H1 (cell line): ENCODE measurements around the gene PUSL1. TPM values are rescaled to one million over a fixed set of nuclear protein-coding genes. Genes with fewer than 3 reads are reported as not detected.
A peak's percentile ranks its signal among the peaks of the same experiment; 100 is the strongest.

Experiments used
- BCL11A ChIP-seq, 2 experiments: IDR thresholded peaks; one replicate each; pipeline ENCODE4 v1.6.1; 2011; ENCODE audit warnings: low read depth in 2 of 2, low read length in 2 of 2, mild to moderate bottlenecking in 2 of 2
- CHD2 ChIP-seq: IDR thresholded peaks from 2 replicates; pipeline ENCODE4 v1.6.1; 2012; ENCODE audit warnings: low read length, improper control_type of control experiment
- EGR1 ChIP-seq: IDR thresholded peaks from 2 replicates; pipeline ENCODE4 v1.6.1; 2011; ENCODE audit warnings: low read depth, low read length, borderline replicate concordance
- GABPA ChIP-seq: IDR thresholded peaks from 2 replicates; pipeline ENCODE4 v1.6.1; 2011; ENCODE audit warnings: mild to moderate bottlenecking, low read length, moderate library complexity, borderline replicate concordance; ENCODE audit not compliant: insufficient read depth
- SIRT6 ChIP-seq: IDR thresholded peaks from one replicate; pipeline ENCODE4 v1.7.1; 2012; ENCODE audit warnings: low read length, inconsistent platforms
- TAF7 ChIP-seq: optimal IDR thresholded peaks from 2 replicates; pipeline ENCODE3; 2011; ENCODE audit warnings: low read depth, mild to moderate bottlenecking, inconsistent platforms, low read length, moderate library complexity, borderline replicate concordance
- polyA plus RNA-seq, 7 experiments: library from polyadenylated mRNA; depleted of rRNA in 3 of 7; stranded (reverse) in 5 of 7; unstranded in 2 of 7; fragments of >200 nt in 5 of 7; fragments of 200-250 nt in 2 of 7; gene quantifications; 1 replicate in 5 of 7; 2 replicates in 1 of 7; 4 replicates in 1 of 7; pipeline versions ENCODE4 v1.2.1 to v1.2.3, GENCODE V29; 2011 to 2013; ENCODE audit warnings: missing spikeins in 2 of 7, mixed read lengths in 2 of 7
- total RNA-seq: library from RNA; stranded (reverse); fragmentation: NEBNext Ultra II Directional; extraction: Animal tissue kit (Norgen Biotek cat#: 25700); gene quantifications from 2 replicates; pipeline ENCODE4 v1.2.1, GENCODE V29; 2021
- TF ChIP-seq, protein P1 (sequence below): fragments of 300-600 bp; sonication (generic); IDR thresholded peaks from 2 replicates; pipeline ENCODE4 v1.7.1; 2012; ENCODE audit warnings: low read length, moderate library complexity, mild to moderate bottlenecking, inconsistent platforms; ENCODE audit not compliant: insufficient replicate concordance
- TF ChIP-seq, protein P2 (sequence below): IDR thresholded peaks from 2 replicates; pipeline ENCODE4 v1.6.1; 2012; ENCODE audit warnings: inconsistent platforms
- TF ChIP-seq, protein P3 (sequence below), 3 experiments: IDR thresholded peaks; 1 replicate in 2 of 3; 2 replicates in 1 of 3; pipeline versions ENCODE4 v1.5.1 to v1.6.1; 2011; ENCODE audit warnings: low read length in 3 of 3, mild to moderate bottlenecking in 3 of 3, inconsistent platforms in 2 of 3, low read depth in 1 of 3, moderate library complexity in 1 of 3; ENCODE audit not compliant: insufficient read depth in 1 of 3; ENCODE audit errors: control extremely low read depth in 1 of 3

PUSL1 gene
- total and polyA plus RNA-seq, 2 of the 8 experiments (the other 6 are each of a cell fraction or from before 2014, with no cell fraction given) = 38.8 to 87.4 TPM

DNA sequence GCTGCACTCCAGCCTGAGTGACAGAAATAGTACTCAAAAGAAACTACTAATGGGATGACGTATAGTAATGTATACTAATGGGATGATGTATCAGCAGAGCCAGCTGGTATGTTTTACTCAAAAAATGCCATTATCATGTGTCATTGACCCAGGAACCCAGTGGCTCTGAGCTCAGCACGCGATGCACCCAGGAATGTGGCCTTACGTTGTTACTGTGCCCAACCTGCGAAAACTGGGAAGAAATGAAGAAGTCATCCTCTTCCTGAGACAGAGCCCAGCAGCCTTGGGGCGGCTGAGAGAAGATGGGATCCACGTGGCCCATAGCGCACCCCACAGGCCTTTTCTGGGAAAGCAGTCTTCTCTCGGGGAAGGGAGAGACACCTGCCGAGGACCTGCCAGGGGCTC is 43.5 kb upstream of the PUSL1 start (continued):
- TF ChIP-seq, protein P1, sequence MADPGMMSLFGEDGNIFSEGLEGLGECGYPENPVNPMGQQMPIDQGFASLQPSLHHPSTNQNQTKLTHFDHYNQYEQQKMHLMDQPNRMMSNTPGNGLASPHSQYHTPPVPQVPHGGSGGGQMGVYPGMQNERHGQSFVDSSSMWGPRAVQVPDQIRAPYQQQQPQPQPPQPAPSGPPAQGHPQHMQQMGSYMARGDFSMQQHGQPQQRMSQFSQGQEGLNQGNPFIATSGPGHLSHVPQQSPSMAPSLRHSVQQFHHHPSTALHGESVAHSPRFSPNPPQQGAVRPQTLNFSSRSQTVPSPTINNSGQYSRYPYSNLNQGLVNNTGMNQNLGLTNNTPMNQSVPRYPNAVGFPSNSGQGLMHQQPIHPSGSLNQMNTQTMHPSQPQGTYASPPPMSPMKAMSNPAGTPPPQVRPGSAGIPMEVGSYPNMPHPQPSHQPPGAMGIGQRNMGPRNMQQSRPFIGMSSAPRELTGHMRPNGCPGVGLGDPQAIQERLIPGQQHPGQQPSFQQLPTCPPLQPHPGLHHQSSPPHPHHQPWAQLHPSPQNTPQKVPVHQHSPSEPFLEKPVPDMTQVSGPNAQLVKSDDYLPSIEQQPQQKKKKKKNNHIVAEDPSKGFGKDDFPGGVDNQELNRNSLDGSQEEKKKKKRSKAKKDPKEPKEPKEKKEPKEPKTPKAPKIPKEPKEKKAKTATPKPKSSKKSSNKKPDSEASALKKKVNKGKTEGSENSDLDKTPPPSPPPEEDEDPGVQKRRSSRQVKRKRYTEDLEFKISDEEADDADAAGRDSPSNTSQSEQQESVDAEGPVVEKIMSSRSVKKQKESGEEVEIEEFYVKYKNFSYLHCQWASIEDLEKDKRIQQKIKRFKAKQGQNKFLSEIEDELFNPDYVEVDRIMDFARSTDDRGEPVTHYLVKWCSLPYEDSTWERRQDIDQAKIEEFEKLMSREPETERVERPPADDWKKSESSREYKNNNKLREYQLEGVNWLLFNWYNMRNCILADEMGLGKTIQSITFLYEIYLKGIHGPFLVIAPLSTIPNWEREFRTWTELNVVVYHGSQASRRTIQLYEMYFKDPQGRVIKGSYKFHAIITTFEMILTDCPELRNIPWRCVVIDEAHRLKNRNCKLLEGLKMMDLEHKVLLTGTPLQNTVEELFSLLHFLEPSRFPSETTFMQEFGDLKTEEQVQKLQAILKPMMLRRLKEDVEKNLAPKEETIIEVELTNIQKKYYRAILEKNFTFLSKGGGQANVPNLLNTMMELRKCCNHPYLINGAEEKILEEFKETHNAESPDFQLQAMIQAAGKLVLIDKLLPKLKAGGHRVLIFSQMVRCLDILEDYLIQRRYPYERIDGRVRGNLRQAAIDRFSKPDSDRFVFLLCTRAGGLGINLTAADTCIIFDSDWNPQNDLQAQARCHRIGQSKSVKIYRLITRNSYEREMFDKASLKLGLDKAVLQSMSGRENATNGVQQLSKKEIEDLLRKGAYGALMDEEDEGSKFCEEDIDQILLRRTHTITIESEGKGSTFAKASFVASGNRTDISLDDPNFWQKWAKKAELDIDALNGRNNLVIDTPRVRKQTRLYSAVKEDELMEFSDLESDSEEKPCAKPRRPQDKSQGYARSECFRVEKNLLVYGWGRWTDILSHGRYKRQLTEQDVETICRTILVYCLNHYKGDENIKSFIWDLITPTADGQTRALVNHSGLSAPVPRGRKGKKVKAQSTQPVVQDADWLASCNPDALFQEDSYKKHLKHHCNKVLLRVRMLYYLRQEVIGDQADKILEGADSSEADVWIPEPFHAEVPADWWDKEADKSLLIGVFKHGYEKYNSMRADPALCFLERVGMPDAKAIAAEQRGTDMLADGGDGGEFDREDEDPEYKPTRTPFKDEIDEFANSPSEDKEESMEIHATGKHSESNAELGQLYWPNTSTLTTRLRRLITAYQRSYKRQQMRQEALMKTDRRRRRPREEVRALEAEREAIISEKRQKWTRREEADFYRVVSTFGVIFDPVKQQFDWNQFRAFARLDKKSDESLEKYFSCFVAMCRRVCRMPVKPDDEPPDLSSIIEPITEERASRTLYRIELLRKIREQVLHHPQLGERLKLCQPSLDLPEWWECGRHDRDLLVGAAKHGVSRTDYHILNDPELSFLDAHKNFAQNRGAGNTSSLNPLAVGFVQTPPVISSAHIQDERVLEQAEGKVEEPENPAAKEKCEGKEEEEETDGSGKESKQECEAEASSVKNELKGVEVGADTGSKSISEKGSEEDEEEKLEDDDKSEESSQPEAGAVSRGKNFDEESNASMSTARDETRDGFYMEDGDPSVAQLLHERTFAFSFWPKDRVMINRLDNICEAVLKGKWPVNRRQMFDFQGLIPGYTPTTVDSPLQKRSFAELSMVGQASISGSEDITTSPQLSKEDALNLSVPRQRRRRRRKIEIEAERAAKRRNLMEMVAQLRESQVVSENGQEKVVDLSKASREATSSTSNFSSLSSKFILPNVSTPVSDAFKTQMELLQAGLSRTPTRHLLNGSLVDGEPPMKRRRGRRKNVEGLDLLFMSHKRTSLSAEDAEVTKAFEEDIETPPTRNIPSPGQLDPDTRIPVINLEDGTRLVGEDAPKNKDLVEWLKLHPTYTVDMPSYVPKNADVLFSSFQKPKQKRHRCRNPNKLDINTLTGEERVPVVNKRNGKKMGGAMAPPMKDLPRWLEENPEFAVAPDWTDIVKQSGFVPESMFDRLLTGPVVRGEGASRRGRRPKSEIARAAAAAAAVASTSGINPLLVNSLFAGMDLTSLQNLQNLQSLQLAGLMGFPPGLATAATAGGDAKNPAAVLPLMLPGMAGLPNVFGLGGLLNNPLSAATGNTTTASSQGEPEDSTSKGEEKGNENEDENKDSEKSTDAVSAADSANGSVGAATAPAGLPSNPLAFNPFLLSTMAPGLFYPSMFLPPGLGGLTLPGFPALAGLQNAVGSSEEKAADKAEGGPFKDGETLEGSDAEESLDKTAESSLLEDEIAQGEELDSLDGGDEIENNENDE = no peak
- TF ChIP-seq, protein P2, sequence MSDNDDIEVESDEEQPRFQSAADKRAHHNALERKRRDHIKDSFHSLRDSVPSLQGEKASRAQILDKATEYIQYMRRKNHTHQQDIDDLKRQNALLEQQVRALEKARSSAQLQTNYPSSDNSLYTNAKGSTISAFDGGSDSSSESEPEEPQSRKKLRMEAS = 0 out of 2 replicates have a peak, but pooled peaks have one; percentile 17
- peak; percentile 73; the same call in 1 of the 2 replicates for TF ChIP-seq GABPA
- TF ChIP-seq, protein P3, sequence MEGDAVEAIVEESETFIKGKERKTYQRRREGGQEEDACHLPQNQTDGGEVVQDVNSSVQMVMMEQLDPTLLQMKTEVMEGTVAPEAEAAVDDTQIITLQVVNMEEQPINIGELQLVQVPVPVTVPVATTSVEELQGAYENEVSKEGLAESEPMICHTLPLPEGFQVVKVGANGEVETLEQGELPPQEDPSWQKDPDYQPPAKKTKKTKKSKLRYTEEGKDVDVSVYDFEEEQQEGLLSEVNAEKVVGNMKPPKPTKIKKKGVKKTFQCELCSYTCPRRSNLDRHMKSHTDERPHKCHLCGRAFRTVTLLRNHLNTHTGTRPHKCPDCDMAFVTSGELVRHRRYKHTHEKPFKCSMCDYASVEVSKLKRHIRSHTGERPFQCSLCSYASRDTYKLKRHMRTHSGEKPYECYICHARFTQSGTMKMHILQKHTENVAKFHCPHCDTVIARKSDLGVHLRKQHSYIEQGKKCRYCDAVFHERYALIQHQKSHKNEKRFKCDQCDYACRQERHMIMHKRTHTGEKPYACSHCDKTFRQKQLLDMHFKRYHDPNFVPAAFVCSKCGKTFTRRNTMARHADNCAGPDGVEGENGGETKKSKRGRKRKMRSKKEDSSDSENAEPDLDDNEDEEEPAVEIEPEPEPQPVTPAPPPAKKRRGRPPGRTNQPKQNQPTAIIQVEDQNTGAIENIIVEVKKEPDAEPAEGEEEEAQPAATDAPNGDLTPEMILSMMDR (IDR thresholded peaks at IDR 0.05; ENCODE audit: control extremely low read depth in 1 of 3, insufficient read depth in 1 of 3, low read depth in 1 of 3, low read length in 3 of 3) = peak; percentile 68 to 85 (median 69)
- no peak for TF ChIP-seq EGR1
- no peak for TF ChIP-seq BCL11A (IDR thresholded peaks at IDR 0.05; ENCODE audit: low read depth in 2 of 2, low read length in 2 of 2)
- no peak for TF ChIP-seq SIRT6
- no peak for TF ChIP-seq CHD2
- no peak for TF ChIP-seq TAF7
